Suprapubic skin (tissue), 4 donors: Measurements from ENCODE around the gene CFAP92. TPM values are rescaled to one million over a fixed set of nuclear protein-coding genes. Genes with fewer than 3 reads are reported as not detected.
A peak's percentile ranks its signal among the peaks of the same experiment; 100 is the strongest.

Source experiments
- DNase-seq, 2 donors: peaks; one replicate each; pipeline ENCODE4 v3.0.0-alpha.2; 2019; ENCODE audit warnings: low spot score in 2 of 2
- H3K27ac ChIP-seq: fragments of 200-600 bp; sonication (generic); one replicate; pipeline ENCODE4 v1.5.1; 2019
- H3K27me3 ChIP-seq: fragments of 200-600 bp; sonication (generic); one replicate; pipeline ENCODE4 v1.5.1; 2019
- H3K36me3 ChIP-seq: fragments of 200-600 bp; sonication (generic); one replicate; pipeline ENCODE4 v1.5.1; 2019
- H3K4me1 ChIP-seq: fragments of 200-600 bp; sonication (generic); one replicate; pipeline ENCODE4 v1.5.1; 2019
- H3K4me3 ChIP-seq: fragments of 200-600 bp; sonication (generic); one replicate; pipeline ENCODE4 v1.5.1; 2019; ENCODE audit warnings: mild to moderate bottlenecking
- H3K9me3 ChIP-seq: fragments of 200-600 bp; sonication (generic); one replicate; pipeline ENCODE4 v1.5.1; 2019
- EP300 ChIP-seq: sonication (generic); formaldehyde crosslinking; IDR thresholded peaks from one replicate; pipeline ENCODE4 v1.6.1; 2017; ENCODE audit warnings: antibody characterized with exemption
- POLR2A ChIP-seq, 2 donors: fragments of 450-650 bp; IDR thresholded peaks; one replicate each; pipeline ENCODE4 v1.6.1; 2017; ENCODE audit warnings: antibody characterized with exemption in 2 of 2, mild to moderate bottlenecking in 2 of 2, moderate library complexity in 2 of 2
- POLR2AphosphoS5 ChIP-seq, 3 donors: sonication (generic); formaldehyde crosslinking; IDR thresholded peaks; one replicate each; pipeline ENCODE4 v1.6.1; 2017; ENCODE audit warnings: antibody characterized with exemption in 3 of 3
- WGBS: methylation state at CpG from one replicate; pipeline ENCODE4 v1.1.5; 2018; 5-methylcytosine and 5-hydroxymethylcytosine counted together
- total RNA-seq, 4 donors: library from RNA; depleted of rRNA; stranded (reverse); fragments of >200 nt; gene quantifications; one replicate each; pipeline ENCODE4 v1.1.0, GENCODE V29; 2016
- TF ChIP-seq, protein P1 (sequence below), 2 donors: fragments of 200-600 bp in 1 of 2; fragments of 450-650 bp in 1 of 2; sonication (generic) in 1 of 2; IDR thresholded peaks; one replicate each; pipeline ENCODE4 v1.5.1; 2016 to 2019; ENCODE audit warnings: antibody characterized with exemption in 2 of 2, mild to moderate bottlenecking in 1 of 2, moderate library complexity in 1 of 2

CFAP92 gene
- total RNA-seq, 4 donors from 2014 or later: 0.11 to 1.7 (median 0.87) TPM

DNA sequence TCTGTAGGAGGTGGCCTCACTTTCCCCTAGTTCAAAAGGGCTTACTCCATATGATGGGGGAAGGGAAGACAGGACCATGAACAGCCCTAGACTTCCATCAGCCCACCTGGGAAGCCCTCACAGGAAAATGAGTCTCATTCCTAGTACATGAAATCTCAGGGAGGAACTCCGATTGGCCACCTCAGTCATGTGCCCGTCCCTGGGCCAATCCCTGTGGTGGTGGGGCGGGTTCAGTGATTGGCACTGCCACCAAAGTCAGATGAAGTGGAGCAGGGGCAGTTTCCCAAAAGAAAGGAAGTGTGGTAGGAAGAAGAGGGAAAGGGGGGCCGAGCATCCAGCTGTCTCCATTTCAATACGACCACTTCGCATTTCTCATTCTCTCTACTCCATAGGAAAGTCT, 40.8 kb upstream of the CFAP92 start:
- no peak for DNase-seq
- no peaks in the 10 kb centered on the region for H3K4me1 ChIP-seq
- WGBS: 83% methylated on average over 6 of the region's 6 CpGs
- no peaks in the 10 kb centered on the region for H3K27me3 ChIP-seq
- TF ChIP-seq EP300 (no peak), POLR2A (IDR thresholded peaks at IDR 0.05) (no peak), POLR2AphosphoS5 (IDR thresholded peaks at IDR 0.05) (no peak)
- TF ChIP-seq, protein P1, sequence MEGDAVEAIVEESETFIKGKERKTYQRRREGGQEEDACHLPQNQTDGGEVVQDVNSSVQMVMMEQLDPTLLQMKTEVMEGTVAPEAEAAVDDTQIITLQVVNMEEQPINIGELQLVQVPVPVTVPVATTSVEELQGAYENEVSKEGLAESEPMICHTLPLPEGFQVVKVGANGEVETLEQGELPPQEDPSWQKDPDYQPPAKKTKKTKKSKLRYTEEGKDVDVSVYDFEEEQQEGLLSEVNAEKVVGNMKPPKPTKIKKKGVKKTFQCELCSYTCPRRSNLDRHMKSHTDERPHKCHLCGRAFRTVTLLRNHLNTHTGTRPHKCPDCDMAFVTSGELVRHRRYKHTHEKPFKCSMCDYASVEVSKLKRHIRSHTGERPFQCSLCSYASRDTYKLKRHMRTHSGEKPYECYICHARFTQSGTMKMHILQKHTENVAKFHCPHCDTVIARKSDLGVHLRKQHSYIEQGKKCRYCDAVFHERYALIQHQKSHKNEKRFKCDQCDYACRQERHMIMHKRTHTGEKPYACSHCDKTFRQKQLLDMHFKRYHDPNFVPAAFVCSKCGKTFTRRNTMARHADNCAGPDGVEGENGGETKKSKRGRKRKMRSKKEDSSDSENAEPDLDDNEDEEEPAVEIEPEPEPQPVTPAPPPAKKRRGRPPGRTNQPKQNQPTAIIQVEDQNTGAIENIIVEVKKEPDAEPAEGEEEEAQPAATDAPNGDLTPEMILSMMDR (IDR thresholded peaks at IDR 0.05): no peak
- H3K4me3 ChIP-seq: no peak overlapping the region
- H3K9me3 ChIP-seq: no peaks in the 10 kb centered on the region
- H3K27ac ChIP-seq: no peak overlapping the region
- H3K36me3 ChIP-seq: no peaks in the 10 kb centered on the region

DNA sequence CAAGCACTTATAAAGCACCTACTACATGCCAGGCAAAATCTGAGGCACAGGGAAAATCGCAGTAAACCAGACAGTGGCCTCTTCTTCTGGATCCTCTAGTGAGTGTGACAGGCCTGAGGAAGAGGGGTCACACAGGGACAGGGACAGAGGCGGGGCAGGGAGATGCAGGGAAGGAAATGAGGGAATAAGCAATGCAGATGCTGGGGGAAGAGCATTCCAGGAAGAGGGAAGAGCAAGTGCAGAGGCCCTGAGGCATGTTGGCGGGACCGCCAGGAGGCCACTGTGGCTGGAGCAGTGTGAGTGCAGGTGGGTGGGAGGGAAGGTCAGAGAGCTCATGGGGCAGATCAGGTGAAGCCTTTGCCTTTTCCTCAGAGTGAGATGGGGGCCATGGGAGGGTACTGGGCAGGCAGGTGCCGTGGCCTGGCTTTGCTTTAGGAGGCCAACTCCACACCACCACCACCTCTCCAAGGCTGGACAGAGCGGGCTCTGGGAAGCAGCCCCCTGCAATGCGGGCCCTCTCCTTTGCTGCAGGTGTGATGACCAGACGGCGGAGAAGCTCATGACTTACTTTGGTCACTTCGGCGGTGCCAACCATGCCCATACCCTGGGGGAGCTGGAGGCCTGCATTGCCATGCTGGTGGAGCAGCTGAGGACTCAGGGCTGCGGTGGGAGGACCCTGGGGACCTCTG, 39.9 kb upstream of the CFAP92 start:
- Histone ChIP-seq H3K36me3 (no peaks in the 10 kb centered on the region), H3K4me3 (no peak overlapping the region), H3K27me3 (no peaks in the 10 kb centered on the region), H3K27ac (no peak overlapping the region), H3K4me1 (no peaks in the 10 kb centered on the region), H3K9me3 (no peaks in the 10 kb centered on the region)
- 74% methylated on average over 8 of the region's 12 CpGs for WGBS
- TF ChIP-seq POLR2A (IDR thresholded peaks at IDR 0.05): no peak
- TF ChIP-seq EP300: no peak
- TF ChIP-seq, protein P1 (IDR thresholded peaks at IDR 0.05): no peak
- no peak for TF ChIP-seq POLR2AphosphoS5 (IDR thresholded peaks at IDR 0.05)
- DNase-seq: no peak

DNA sequence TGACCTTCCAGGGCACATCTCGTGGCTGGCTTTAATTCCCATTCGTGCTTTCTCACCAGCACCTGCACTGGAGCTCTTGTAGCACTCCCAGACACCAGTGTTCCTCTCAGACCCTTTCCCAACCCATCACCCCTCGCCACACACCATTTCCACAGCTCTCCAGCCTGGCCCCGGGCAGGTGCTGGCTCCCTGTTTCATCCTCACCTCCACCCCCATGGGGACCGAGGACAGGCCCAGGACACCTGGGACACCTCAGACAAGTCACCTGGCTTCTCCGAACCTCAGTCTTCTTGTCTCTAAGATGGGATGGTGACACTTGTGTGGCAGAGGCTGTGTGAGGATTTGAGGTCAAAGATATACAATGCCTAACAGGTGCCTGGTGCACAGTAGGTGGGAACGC, 39.3 kb upstream of the CFAP92 start:
- WGBS: 89% methylated on average over 7 of the region's 7 CpGs
- no peak overlapping the region for H3K27ac ChIP-seq
- no peaks in the 10 kb centered on the region for H3K9me3 ChIP-seq
- H3K4me1 ChIP-seq: no peaks in the 10 kb centered on the region
- no peak overlapping the region for H3K4me3 ChIP-seq
- no peak for TF ChIP-seq POLR2AphosphoS5 (IDR thresholded peaks at IDR 0.05)
- no peak for TF ChIP-seq POLR2A (IDR thresholded peaks at IDR 0.05)
- no peak for TF ChIP-seq EP300
- no peak for DNase-seq
- no peaks in the 10 kb centered on the region for H3K27me3 ChIP-seq
- H3K36me3 ChIP-seq: no peaks in the 10 kb centered on the region

DNA sequence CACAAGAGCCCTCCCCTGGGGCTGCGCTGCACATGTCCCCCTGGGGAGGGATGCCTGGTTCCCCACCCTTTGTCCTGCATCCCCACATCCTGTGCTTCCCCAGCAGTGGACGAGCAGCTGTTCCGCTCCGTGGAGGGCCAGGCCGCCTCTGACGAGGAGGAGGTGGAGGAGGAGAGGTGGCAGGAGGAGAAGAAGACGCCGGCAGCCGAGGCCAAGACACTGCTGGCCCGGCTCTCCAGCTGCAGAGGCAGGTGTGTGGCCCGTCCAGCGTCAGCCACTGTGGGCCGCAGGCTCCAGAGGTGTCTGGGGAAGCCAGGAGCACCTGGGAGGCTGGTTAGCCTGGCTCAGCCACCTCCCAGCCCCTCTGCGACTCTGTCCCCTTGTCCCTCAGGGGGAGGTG, 38.8 kb upstream of the CFAP92 start:
- WGBS: 94% methylated on average over 11 of the region's 14 CpGs
- Histone ChIP-seq H3K9me3 (no peaks in the 10 kb centered on the region), H3K27ac (no peak overlapping the region)

GRCh38 chr3:129031476-129032215, 37.8 kb upstream of the CFAP92 start:
- Histone ChIP-seq H3K9me3 (no peaks in the 10 kb centered on the region), H3K36me3 (no peaks in the 10 kb centered on the region), H3K4me3 (no peak overlapping the region), H3K4me1 (peaks cover 10% of the 10 kb centered on the region), H3K27me3 (no peaks in the 10 kb centered on the region), H3K27ac (no peak overlapping the region)
- DNase-seq: peak in 1 of 2 donors; percentile 31
- WGBS: 79% methylated on average over 10 of the region's 10 CpGs
- TF ChIP-seq POLR2A (IDR thresholded peaks at IDR 0.05) (no peak), POLR2AphosphoS5 (IDR thresholded peaks at IDR 0.05) (no peak), EP300 (no peak)
- TF ChIP-seq, protein P1 (IDR thresholded peaks at IDR 0.05): no peak

More for the DNA sequence above, 38.8 kb upstream of the CFAP92 start:
- DNase-seq: no peak
- H3K36me3 ChIP-seq: no peaks in the 10 kb centered on the region
- H3K27me3 ChIP-seq: no peaks in the 10 kb centered on the region
- H3K4me3 ChIP-seq: no peak overlapping the region
- peaks cover under 1% of the 10 kb centered on the region for H3K4me1 ChIP-seq
- TF ChIP-seq, protein P1 (IDR thresholded peaks at IDR 0.05): no peak
- no peak for TF ChIP-seq EP300
- TF ChIP-seq POLR2A (IDR thresholded peaks at IDR 0.05): no peak
- no peak for TF ChIP-seq POLR2AphosphoS5 (IDR thresholded peaks at IDR 0.05)
